ENCODE measurements around the gene FAM222B.

FAM222B gene

DNA sequence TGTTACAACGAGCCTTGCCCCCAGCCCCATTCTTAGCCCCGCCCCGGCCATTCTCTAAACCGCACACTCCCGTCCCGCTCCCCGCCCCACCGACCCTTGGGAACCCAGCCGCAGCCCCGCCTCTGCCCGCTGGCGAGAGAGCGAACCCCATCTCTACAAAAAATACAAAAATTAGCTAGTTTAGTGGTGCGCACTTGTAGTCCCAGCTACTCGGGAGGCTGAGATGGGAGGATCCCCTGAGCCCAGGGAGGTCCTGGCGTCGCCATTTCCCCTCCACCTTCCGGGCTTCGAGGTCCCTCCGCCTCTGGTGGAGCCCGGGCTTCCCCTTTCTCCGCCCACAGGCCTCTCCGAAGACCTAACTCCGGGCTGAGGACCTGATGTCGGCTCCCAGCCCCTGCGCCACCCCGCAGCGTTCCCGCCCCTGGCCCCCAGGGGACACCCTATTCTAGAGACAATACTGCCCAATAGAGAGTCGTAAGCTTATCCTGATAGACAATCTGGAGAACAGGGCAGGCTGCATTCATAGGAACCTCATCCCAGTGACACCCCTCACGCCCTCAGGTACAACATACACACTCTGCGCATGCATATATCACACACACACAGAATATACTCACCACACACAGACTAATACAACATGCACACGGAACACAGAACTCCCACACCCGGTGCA is 130.4 kb downstream of the FAM222B start:
- no peak for DNase-seq (ENCODE audit: low read depth)

DNA sequence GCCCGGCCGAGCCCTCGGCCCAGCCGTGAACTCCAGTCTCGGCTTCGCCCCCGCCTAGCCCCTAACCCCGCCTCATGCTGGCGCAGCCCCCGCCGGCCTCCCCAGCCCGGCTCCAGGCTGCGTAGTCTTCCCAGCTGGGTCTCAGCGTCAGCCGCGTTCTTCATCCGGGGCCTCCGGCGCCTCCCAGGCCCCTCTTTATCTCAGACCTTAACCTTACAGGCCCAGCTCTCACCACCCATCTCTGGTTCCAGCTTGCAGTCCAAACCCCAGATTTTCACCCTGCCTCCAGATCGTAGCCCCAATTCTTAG is 130.9 kb downstream of the FAM222B start, which contains the start of gene PROCA1:
PROCA1 (minus strand) TSS at position 166 of the 309 bp plus-strand sequence. CDS start 228 bp downstream, outside the sequence.
- no peak for DNase-seq (ENCODE audit: low read depth)

DNA sequence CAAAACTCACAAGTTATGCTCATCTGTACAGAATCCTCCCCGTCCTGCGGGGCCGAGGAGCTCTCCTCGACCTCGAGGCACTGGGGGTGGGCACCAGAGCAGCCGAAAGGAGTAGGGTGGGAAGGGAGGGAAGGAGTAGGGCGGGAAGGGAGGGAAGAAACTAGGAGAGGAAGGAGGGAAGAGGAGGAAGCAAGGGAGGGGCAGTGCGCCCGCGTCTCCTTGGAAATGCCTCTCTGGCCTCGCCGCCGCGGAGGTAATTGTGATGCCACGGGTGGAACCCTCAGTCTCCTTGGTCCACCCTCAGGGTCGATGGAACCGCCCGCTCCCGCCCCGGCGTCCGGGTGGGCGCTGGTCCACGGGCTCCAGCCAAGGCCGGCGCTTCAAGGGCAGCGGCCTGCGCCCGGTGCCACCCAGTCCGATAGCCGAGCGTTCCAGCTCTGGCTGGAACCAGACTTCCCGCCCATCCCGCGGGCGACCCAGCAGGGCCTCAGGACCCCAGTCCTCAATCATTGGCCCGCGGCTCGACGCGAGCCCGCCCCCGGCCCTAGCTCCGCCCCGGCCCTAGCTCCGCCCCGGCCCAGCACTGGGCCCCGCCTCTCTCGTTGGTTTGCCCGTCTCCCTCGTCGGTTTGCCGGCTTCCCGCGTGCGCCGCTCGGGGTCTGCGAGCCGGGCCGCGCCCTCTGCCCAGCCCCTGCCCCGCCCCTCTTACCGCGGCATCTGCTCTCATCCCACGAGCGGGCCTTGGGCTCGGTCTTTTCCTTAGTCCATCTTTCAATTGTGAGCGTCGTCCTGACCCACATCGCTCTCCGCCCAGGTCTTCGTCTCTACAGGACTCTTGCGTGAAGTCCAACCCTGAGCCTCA is 131.5 kb downstream of the FAM222B start:
- DNase-seq (ENCODE audit: low read depth) = peak; percentile 67

DNA sequence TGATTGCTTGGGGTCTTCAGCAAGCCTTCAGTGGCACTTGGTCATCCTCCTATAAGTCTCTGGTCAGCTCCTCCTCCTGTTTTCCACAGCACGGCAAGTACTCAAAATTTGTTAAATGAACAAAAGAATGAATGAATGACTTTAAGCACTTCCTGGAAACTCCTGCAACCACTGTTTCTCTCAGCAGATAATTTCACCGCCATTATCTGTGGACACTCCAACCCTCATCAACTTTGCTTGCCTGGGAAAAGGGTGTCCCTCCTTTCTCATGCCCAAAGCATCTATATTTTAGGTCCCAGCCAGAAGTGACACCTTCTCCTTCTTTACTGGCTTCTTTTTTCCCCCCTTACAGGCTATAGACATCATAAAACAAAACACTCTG is 135.3 kb downstream of the FAM222B start:
- no peak for DNase-seq (ENCODE audit: low read depth)

DNA sequence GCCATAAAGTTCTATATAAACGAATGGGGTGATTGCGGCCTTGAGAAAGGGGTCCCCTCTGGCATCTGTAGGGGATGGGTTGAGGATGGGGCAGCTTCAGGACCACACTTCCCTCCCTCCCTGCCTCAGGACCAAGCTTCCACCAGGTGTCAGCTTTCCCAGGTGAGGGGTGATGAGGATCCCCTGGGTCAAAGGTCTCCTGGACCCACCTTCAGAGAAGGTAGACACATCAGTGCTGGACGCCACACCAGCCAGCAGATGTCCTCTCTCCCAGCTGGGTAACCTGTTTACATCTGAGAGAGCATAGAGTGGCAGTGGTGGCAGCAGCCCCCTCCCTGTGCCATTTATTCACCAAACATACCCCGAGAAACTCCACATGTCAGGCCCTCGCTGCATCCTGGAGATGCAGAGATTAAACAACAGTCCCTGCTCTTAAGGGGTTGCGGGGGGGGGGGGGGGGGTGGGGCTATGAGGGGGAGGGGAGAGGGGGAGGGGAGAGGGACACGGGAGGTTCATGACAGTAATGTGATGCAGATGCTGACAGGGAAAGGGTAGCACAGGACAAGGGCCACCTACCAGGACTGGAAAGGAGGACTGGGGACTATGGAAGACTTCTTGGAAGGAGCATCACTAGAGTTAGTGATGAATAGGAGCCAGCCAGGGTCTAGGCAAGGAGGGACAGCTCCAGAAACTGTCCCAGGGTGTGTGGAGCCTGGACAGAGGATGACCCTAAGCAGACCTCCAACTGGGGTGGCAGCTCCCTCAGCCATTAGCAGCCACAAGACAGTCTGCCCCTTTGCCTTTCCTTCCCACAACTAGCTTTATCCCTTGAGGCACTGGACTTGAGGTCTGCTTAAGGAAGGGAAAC is 135.9 kb downstream of the FAM222B start:
- no peak for DNase-seq (ENCODE audit: low read depth)
